Muscle layer of colon (tissue), 2 donors: ENCODE measurements around the gene LASP1.

Source experiments
- H3K27ac ChIP-seq: one replicate; pipeline ENCODE4 v1.7.0; 2013; ENCODE audit warnings: low read depth, mild to moderate bottlenecking, low read length, moderate library complexity
- H3K27me3 ChIP-seq, 2 donors: one replicate each; pipeline ENCODE4 v1.7.0; 2013; ENCODE audit warnings: low read length in 2 of 2, mild to moderate bottlenecking in 2 of 2; ENCODE audit not compliant: insufficient read depth in 2 of 2, control insufficient read depth in 1 of 2
- H3K36me3 ChIP-seq: one replicate; pipeline ENCODE4 v1.7.0; 2013; ENCODE audit warnings: mild to moderate bottlenecking, low read length; ENCODE audit not compliant: insufficient read depth
- H3K4me1 ChIP-seq: one replicate; pipeline ENCODE4 v1.7.0; 2013; ENCODE audit warnings: mild to moderate bottlenecking, low read length; ENCODE audit not compliant: insufficient read depth
- H3K4me3 ChIP-seq, 2 donors: one replicate each; pipeline ENCODE4 v1.7.0; 2013; ENCODE audit warnings: low read length in 2 of 2, low read depth in 1 of 2, mild to moderate bottlenecking in 1 of 2, moderate library complexity in 1 of 2
- H3K9ac ChIP-seq: one replicate; pipeline ENCODE4 v1.7.0; 2013; ENCODE audit warnings: low read length
- H3K9me3 ChIP-seq: one replicate; pipeline ENCODE4 v1.7.0; 2013; ENCODE audit warnings: mild to moderate bottlenecking, low read length
- donor health status: abdominal sarcoma.
- donor health status: Adenocarcinoma of cecum.

The LASP1 gene

GRCh38 chr17:38960402-38960801 is 90.5 kb downstream of the LASP1 start:
- Histone ChIP-seq H3K9ac (no peak overlapping the region), H3K4me1 (no peaks in the 10 kb centered on the region), H3K27ac (no peak overlapping the region), H3K27me3 (no peaks in the 10 kb centered on the region), H3K4me3 (no peak overlapping the region), H3K36me3 (no peaks in the 10 kb centered on the region), H3K9me3 (no peaks in the 10 kb centered on the region)

GRCh38 chr17:38961413-38961812 is 91.6 kb downstream of the LASP1 start:
- Histone ChIP-seq H3K27ac (no peak overlapping the region), H3K27me3 (no peaks in the 10 kb centered on the region), H3K9ac (no peak overlapping the region), H3K4me1 (no peaks in the 10 kb centered on the region), H3K36me3 (no peaks in the 10 kb centered on the region), H3K4me3 (no peak overlapping the region), H3K9me3 (no peaks in the 10 kb centered on the region)

GRCh38 chr17:38967290-38967738 is 97.5 kb downstream of the LASP1 start, which contains the start of gene FBXO47:
FBXO47 (minus strand) TSS chr17:38967403; CDS start chr17:38963025, 4,378 bp downstream.
- H3K4me1 ChIP-seq, result peaks cover 6% of the 10 kb centered on the region
- H3K9ac ChIP-seq, result peak within 1 kb of the TSS; percentile 30
- H3K27me3 ChIP-seq, result no peaks in the 10 kb centered on the region
- no peak within 1 kb of the TSS for H3K27ac ChIP-seq
- no peaks in the 10 kb centered on the region for H3K9me3 ChIP-seq
- H3K36me3 ChIP-seq, result no peaks in the 10 kb centered on the region
- peak within 1 kb of the TSS in 1 of 2 donors; percentile 53 for H3K4me3 ChIP-seq

- Histone ChIP-seq H3K4me3 (no peak overlapping the region), H3K4me1 (peaks cover 6% of the 10 kb centered on the region), H3K27ac (no peak overlapping the region), H3K36me3 (no peaks in the 10 kb centered on the region), H3K9me3 (no peaks in the 10 kb centered on the region), H3K27me3 (no peaks in the 10 kb centered on the region), H3K9ac (no peak overlapping the region)
Measured at GRCh38 chr17:38969281-38969680, 99.4 kb downstream of the LASP1 start.

GRCh38 chr17:38970128-38970527 is 100.3 kb downstream of the LASP1 start:
- no peaks in the 10 kb centered on the region for H3K27me3 ChIP-seq
- H3K9ac ChIP-seq, result no peak overlapping the region

GRCh38 chr17:38970804-38971203 is 100.9 kb downstream of the LASP1 start:
- Histone ChIP-seq H3K27me3 (no peaks in the 10 kb centered on the region), H3K9me3 (no peaks in the 10 kb centered on the region), H3K4me1 (peaks cover 6% of the 10 kb centered on the region), H3K36me3 (no peaks in the 10 kb centered on the region), H3K27ac (no peak overlapping the region), H3K4me3 (no peak overlapping the region), H3K9ac (no peak overlapping the region)

More at GRCh38 chr17:38970128-38970527, 100.3 kb downstream of the LASP1 start:
- H3K36me3 ChIP-seq, result no peaks in the 10 kb centered on the region
- H3K4me3 ChIP-seq, result no peak overlapping the region
- no peaks in the 10 kb centered on the region for H3K9me3 ChIP-seq
- peaks cover 6% of the 10 kb centered on the region for H3K4me1 ChIP-seq
- H3K27ac ChIP-seq, result no peak overlapping the region
